ENCODE measurements around the gene RSPH4A. TPM values are rescaled to one million over a fixed set of nuclear protein-coding genes. Genes with fewer than 3 reads are reported as not detected.

Gene RSPH4A
- total and polyA plus RNA-seq, 2 of the 4 experiments (the other 2 are of a cell fraction) = under 0.01 to 0.19 TPM

- POLR2A ChIA-PET (ENCODE audit: unreplicated experiment) = no interaction called here
- no peak overlapping the region for H2BK20ac ChIP-seq (ENCODE audit: low read depth, low read length)
- no peaks in the 10 kb centered on the region; the same call in 1 of the 2 replicates for H4K20me1 ChIP-seq (ENCODE audit: insufficient read depth, low read length)
- no peak overlapping the region for H3K4me3 ChIP-seq (ENCODE audit: insufficient read depth, low read depth, low read length)
- no peak overlapping the region for H4K8ac ChIP-seq (ENCODE audit: low read depth in 2 of 2, low read length in 2 of 2)
- H3K9me3 ChIP-seq (ENCODE audit: control insufficient read depth, insufficient read depth, low read length) = no peaks in the 10 kb centered on the region
- in situ Hi-C loops (cut with MboI; ENCODE audit: low sequenced_read_pairs) = no loop called here
- CTCF ChIA-PET = interaction anchor here (1.0 kb wide), 1 partner anchor 312 kb away, joined by 4 read pairs; no protein-coding TSS in a partner anchor
- ATAC-seq (ENCODE audit: low read depth) (peak; percentile 64), DNase-seq (peak; percentile 74)
- intact Hi-C loops (cut with micrococcal nuclease) = no loop called here
- H2AK9ac ChIP-seq (replicated peaks; ENCODE audit: low read depth, low read length, poor library complexity) = no peak overlapping the region
- TF ChIP-seq CHD1 (IDR thresholded peaks at IDR 0.05; ENCODE audit: low read depth, low read length) = no peak
- TF ChIP-seq SMC3 (IDR thresholded peaks at IDR 0.05; ENCODE audit: low read depth, low read length) = no peak
- no peak for TF ChIP-seq MAZ (IDR thresholded peaks at IDR 0.05; ENCODE audit: borderline replicate concordance, low read depth, low read length)
- TF ChIP-seq RAD21 (IDR thresholded peaks at IDR 0.05; ENCODE audit: low read length) = no peak
- no peak for TF ChIP-seq USF2 (IDR thresholded peaks at IDR 0.05; ENCODE audit: low read depth, low read length)
- TF ChIP-seq FOS (IDR thresholded peaks at IDR 0.05; ENCODE audit: low read depth, low read length) = no peak
- no peak for TF ChIP-seq MAFK (IDR thresholded peaks at IDR 0.05; ENCODE audit: low read depth, low read length)
- TF ChIP-seq CTCF (conservative IDR thresholded peaks at IDR 0.05; ENCODE audit: low read depth, low read length) = no peak
- TF ChIP-seq NFE2L2 (IDR thresholded peaks at IDR 0.05; ENCODE audit: low read depth, low read length) = no peak
- no peak for TF ChIP-seq RCOR1 (IDR thresholded peaks at IDR 0.05; ENCODE audit: insufficient replicate concordance, low read length)
- no peak for TF ChIP-seq ELK1 (IDR thresholded peaks at IDR 0.05; ENCODE audit: borderline replicate concordance, low read depth, low read length)
- no peak for TF ChIP-seq CEBPB (IDR thresholded peaks at IDR 0.05; ENCODE audit: low read depth, low read length)
- no peak for TF ChIP-seq BHLHE40 (IDR thresholded peaks at IDR 0.05; ENCODE audit: low read depth, low read length)
- no peak for TF ChIP-seq POLR2A (IDR thresholded peaks at IDR 0.05; ENCODE audit: low read depth, low read length)
- TF ChIP-seq RFX5 (IDR thresholded peaks at IDR 0.05; ENCODE audit: low read depth, low read length) = no peak
- H3K9me1 ChIP-seq (ENCODE audit: insufficient read depth, low read length) = no peaks in the 10 kb centered on the region
- no peak overlapping the region for H3K23ac ChIP-seq (ENCODE audit: low read depth, low read length)
- H3K79me1 ChIP-seq (ENCODE audit: low read depth in 1 of 2, low read length in 2 of 2) = peaks cover 12 to 31% of the 10 kb centered on the region in 2 experiments
- no peak overlapping the region for H4K5ac ChIP-seq (ENCODE audit: low read depth, low read length)
- no peak overlapping the region for H3K14ac ChIP-seq (replicated peaks; ENCODE audit: low read depth, low read length)
- WGBS, 2 experiments (ENCODE audit: extremely low coverage in 2 of 2, insufficient read length in 1 of 2) = no CpG with 5 or more reads among the region's 2 CpGs
- H2AFZ ChIP-seq (replicated peaks; ENCODE audit: low read length, poor library complexity) = no peak overlapping the region
- no peak overlapping the region for H3K56ac ChIP-seq (ENCODE audit: extremely low read depth, insufficient read depth, low read length)
- H2BK5ac ChIP-seq (ENCODE audit: low read depth, low read length, poor library complexity, severe bottlenecking) = peak overlapping the region; percentile 76
- no peaks in the 10 kb centered on the region for H3K27me3 ChIP-seq (ENCODE audit: control insufficient read depth, insufficient read depth, low read length)
- H4K91ac ChIP-seq (ENCODE audit: insufficient read depth, low read depth, low read length) = no peak overlapping the region
- no peak overlapping the region for H3K27ac ChIP-seq (ENCODE audit: insufficient read depth, low read length)
- H2BK15ac ChIP-seq (ENCODE audit: low read depth, low read length) = no peak overlapping the region
- dilution Hi-C loops (cut with HindIII; ENCODE audit: low sequenced_read_pairs, unreplicated experiment) = no loop called here
- H3K9ac ChIP-seq (ENCODE audit: low read depth, low read length) = no peak overlapping the region
- no peak overlapping the region for H2AK5ac ChIP-seq (ENCODE audit: low read depth, low read length)
- no TSS peak for BruUV-seq (replicated peaks)
- peak overlapping the region; percentile 69; the same call in 1 of the 2 replicates for H3K4me2 ChIP-seq (ENCODE audit: low read depth, low read length)
- no peak overlapping the region for H3K18ac ChIP-seq (ENCODE audit: low read depth, low read length)
- no peak overlapping the region for H2BK120ac ChIP-seq (ENCODE audit: low read depth, low read length)
- no peaks in the 10 kb centered on the region for H3K4me1 ChIP-seq (ENCODE audit: control insufficient read depth, insufficient read depth, low read length)
- H3K36me3 ChIP-seq (ENCODE audit: control insufficient read depth, insufficient read depth, low read length) = peaks cover 9% of the 10 kb centered on the region
- H3K4ac ChIP-seq (ENCODE audit: low read depth, low read length) = no peak overlapping the region
Observed at GRCh38 chr6:116580198-116580597, 36.1 kb upstream of the RSPH4A start.

Data from IMR-90 (cell line).